Thymus (tissue), 11 donors: ENCODE results near the gene MAGI2. TPM values are rescaled to one million over a fixed set of nuclear protein-coding genes. Genes with fewer than 3 reads are reported as not detected.

Experiments
- DNase-seq, 9 donors: peaks; one replicate each; pipeline ENCODE4 v3.0.0-alpha.2; 2013; ENCODE audit warnings: low spot score in 9 of 9, low read depth in 6 of 9, missing footprints in 1 of 9
- H3K27ac ChIP-seq, 2 donors: one replicate each; pipeline ENCODE4 v1.5.1; 2013; ENCODE audit warnings: control low read depth in 1 of 2, low read depth in 1 of 2, low read length in 1 of 2, mild to moderate bottlenecking in 1 of 2, moderate library complexity in 1 of 2
- H3K27me3 ChIP-seq, 2 donors: one replicate each; pipeline ENCODE4 v1.5.1; 2013; ENCODE audit warnings: low read length in 1 of 2; ENCODE audit not compliant: control insufficient read depth in 2 of 2, insufficient read depth in 1 of 2
- H3K36me3 ChIP-seq, 2 donors: one replicate each; pipeline ENCODE4 v1.5.1; 2013; ENCODE audit warnings: low read length in 1 of 2, mild to moderate bottlenecking in 1 of 2, moderate library complexity in 1 of 2; ENCODE audit not compliant: control insufficient read depth in 2 of 2, insufficient read depth in 2 of 2
- H3K4me1 ChIP-seq, 2 donors: one replicate each; pipeline ENCODE4 v1.5.1; 2013; ENCODE audit warnings: low read length in 2 of 2; ENCODE audit not compliant: control insufficient read depth in 2 of 2, insufficient read depth in 2 of 2
- H3K4me3 ChIP-seq, 2 donors: one replicate each; pipeline ENCODE4 v1.5.1; 2013; ENCODE audit warnings: low read length in 2 of 2, control low read depth in 1 of 2, mild to moderate bottlenecking in 1 of 2
- H3K9me3 ChIP-seq, 2 donors: one replicate each; pipeline ENCODE4 v1.5.1; 2013; ENCODE audit warnings: low read length in 1 of 2, mild to moderate bottlenecking in 1 of 2; ENCODE audit not compliant: control insufficient read depth in 2 of 2, insufficient read depth in 1 of 2
- WGBS: extraction: QIAGEN DNeasy Blood & Tissue Kit; methylation state at CpG from one replicate; pipeline ENCODE4 v1.1.7; 2013; 5-methylcytosine and 5-hydroxymethylcytosine counted together
- polyA plus RNA-seq: library from polyadenylated mRNA; stranded (reverse); fragments of 200-250 nt; gene quantifications from one replicate; pipeline ENCODE4 v1.2.3, GENCODE V29; 2013
- total RNA-seq: library from RNA; stranded (reverse); fragments of 120-200 nt; gene quantifications from one replicate; pipeline ENCODE4 v1.2.4, GENCODE V29; 2013
- donor health status: healthy.

The MAGI2 gene
- total and polyA plus RNA-seq, 2 donors: 0.42 to 1.7 TPM

DNA sequence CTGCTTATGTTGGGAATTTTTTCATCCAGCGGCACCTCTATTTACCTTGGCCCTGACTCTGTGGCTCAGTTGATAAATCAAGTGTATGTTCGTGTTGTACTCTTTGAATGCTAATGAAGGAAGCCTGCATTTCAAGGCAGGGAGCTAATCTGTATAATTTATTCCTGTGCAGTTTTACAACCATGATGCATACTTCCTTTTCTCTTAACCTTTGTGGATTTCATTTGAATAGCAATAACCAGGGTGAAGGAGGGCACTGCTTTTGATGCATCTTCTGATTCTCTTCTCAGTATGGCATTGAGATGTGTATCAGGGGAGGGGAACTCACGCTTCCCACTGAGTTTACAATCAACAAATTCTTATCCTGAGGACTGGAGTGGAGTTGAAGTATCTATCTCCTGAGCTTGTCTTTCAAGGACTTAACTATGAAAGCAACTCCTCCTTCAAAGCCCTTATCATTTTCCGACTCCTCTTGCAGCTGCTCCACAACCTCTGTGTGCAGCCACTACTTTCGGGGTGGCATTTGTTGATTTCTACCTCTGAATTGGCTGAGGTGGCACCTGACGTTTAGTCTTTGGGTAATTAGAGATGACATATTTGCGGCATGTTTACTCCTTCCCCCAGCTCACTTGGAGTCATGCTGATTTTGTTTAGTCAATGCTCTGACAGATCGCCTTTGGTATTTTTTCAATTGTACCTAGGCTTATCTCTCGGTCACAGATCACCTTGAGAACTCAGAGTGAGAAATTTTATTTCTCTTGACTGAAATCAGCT lies 1379.7 kb downstream of the MAGI2 start:
- Histone ChIP-seq H3K4me1 (no peaks in the 10 kb centered on the region), H3K9me3 (no peaks in the 10 kb centered on the region), H3K27ac (no peak overlapping the region), H3K27me3 (peaks cover 0 to 2% of the 10 kb centered on the region in 2 donors), H3K4me3 (no peak overlapping the region), H3K36me3 (no peaks in the 10 kb centered on the region)
- WGBS: 85% methylated on average over 9 of the region's 9 CpGs
- DNase-seq: no peak

- Histone ChIP-seq H3K4me3 (no peak overlapping the region), H3K36me3 (no peaks in the 10 kb centered on the region), H3K27me3 (peaks cover 0 to 2% of the 10 kb centered on the region in 2 donors), H3K27ac (no peak overlapping the region), H3K9me3 (no peaks in the 10 kb centered on the region), H3K4me1 (no peaks in the 10 kb centered on the region)
- no peak for DNase-seq
Observed at GRCh38 chr7:78072201-78072590, 1381.3 kb downstream of the MAGI2 start.

- no peak for DNase-seq
- WGBS: 95% methylated on average over 13 of the region's 13 CpGs
- peaks cover 0 to 2% of the 10 kb centered on the region in 2 donors for H3K27me3 ChIP-seq
- no peaks in the 10 kb centered on the region for H3K4me1 ChIP-seq
- H3K36me3 ChIP-seq: no peaks in the 10 kb centered on the region
- no peaks in the 10 kb centered on the region for H3K9me3 ChIP-seq
- H3K27ac ChIP-seq: no peak overlapping the region
- H3K4me3 ChIP-seq: no peak overlapping the region
Observed at GRCh38 chr7:78071491-78072200, 1381.8 kb downstream of the MAGI2 start.

- Histone ChIP-seq H3K4me3 (no peak overlapping the region), H3K36me3 (no peaks in the 10 kb centered on the region), H3K9me3 (no peaks in the 10 kb centered on the region), H3K27ac (no peak overlapping the region), H3K4me1 (no peaks in the 10 kb centered on the region), H3K27me3 (no peaks in the 10 kb centered on the region)
- DNase-seq: no peak
- 92% methylated on average over 4 of the region's 4 CpGs for WGBS
Observed at GRCh38 chr7:78066599-78066998, 1386.9 kb downstream of the MAGI2 start.

DNA sequence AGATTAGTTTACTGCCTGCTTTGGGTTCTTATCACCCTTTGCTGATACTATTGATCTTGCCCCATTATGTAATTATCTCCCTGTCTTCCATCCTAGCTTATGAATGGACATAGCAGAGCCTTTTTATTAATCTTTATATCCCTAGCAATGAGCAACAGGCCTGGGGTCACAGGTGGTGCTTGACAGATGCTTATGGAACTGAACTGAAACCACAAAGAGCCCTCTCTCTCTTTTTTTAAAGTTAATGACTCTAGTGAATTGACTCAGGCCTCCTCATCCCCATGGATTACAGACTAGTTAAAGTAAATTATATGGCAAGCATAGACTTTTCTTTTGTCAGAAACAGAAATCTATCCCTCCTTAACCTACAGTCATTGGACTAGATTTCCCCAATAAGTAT lies 1389.7 kb downstream of the MAGI2 start:
- no peak overlapping the region for H3K4me3 ChIP-seq
- H3K27ac ChIP-seq: no peak overlapping the region
- H3K36me3 ChIP-seq: no peaks in the 10 kb centered on the region
- no peaks in the 10 kb centered on the region for H3K9me3 ChIP-seq
- no peak for DNase-seq
- no peaks in the 10 kb centered on the region for H3K27me3 ChIP-seq
- H3K4me1 ChIP-seq: no peaks in the 10 kb centered on the region

GRCh38 chr7:78062214-78062613 lies 1391.3 kb downstream of the MAGI2 start:
- no peaks in the 10 kb centered on the region for H3K27me3 ChIP-seq
- no peak overlapping the region for H3K4me3 ChIP-seq
- H3K9me3 ChIP-seq: no peaks in the 10 kb centered on the region
- H3K27ac ChIP-seq: no peak overlapping the region
- H3K36me3 ChIP-seq: no peaks in the 10 kb centered on the region
- DNase-seq: no peak
- H3K4me1 ChIP-seq: no peaks in the 10 kb centered on the region
- 96% methylated on average over 3 of the region's 3 CpGs for WGBS

GRCh38 chr7:78057571-78057970 lies 1395.9 kb downstream of the MAGI2 start:
- Histone ChIP-seq H3K36me3 (no peaks in the 10 kb centered on the region), H3K9me3 (no peaks in the 10 kb centered on the region), H3K4me1 (no peaks in the 10 kb centered on the region), H3K4me3 (no peak overlapping the region), H3K27me3 (no peaks in the 10 kb centered on the region), H3K27ac (no peak overlapping the region)
- no peak for DNase-seq

- Histone ChIP-seq H3K4me3 (no peak overlapping the region), H3K36me3 (no peaks in the 10 kb centered on the region), H3K9me3 (no peaks in the 10 kb centered on the region), H3K27ac (no peak overlapping the region), H3K27me3 (no peaks in the 10 kb centered on the region), H3K4me1 (no peaks in the 10 kb centered on the region)
- DNase-seq: no peak
- WGBS: 91% methylated on average over 1 of the region's 1 CpG
Observed at GRCh38 chr7:78055599-78055998, 1397.9 kb downstream of the MAGI2 start.

GRCh38 chr7:78055001-78055573 lies 1398.4 kb downstream of the MAGI2 start:
- no peaks in the 10 kb centered on the region for H3K36me3 ChIP-seq
- no peaks in the 10 kb centered on the region for H3K4me1 ChIP-seq
- H3K27me3 ChIP-seq: no peaks in the 10 kb centered on the region
- H3K27ac ChIP-seq: no peak overlapping the region
- DNase-seq: no peak
- H3K9me3 ChIP-seq: no peaks in the 10 kb centered on the region
- no peak overlapping the region for H3K4me3 ChIP-seq
- WGBS: 88% methylated on average over 3 of the region's 3 CpGs
